Suprapubic skin (tissue), 3 donors: Measurements from ENCODE around the gene CLEC16A.

Source experiments
- POLR2AphosphoS5 ChIP-seq, 3 donors: sonication (generic); formaldehyde crosslinking; IDR thresholded peaks; one replicate each; pipeline ENCODE4 v1.6.1; 2017; ENCODE audit warnings: antibody characterized with exemption in 3 of 3
- TF ChIP-seq, protein P1 (sequence below), 2 donors: fragments of 200-600 bp in 1 of 2; fragments of 450-650 bp in 1 of 2; sonication (generic) in 1 of 2; IDR thresholded peaks; one replicate each; pipeline ENCODE4 v1.5.1; 2016 to 2019; ENCODE audit warnings: antibody characterized with exemption in 2 of 2, mild to moderate bottlenecking in 1 of 2, moderate library complexity in 1 of 2

DNA sequence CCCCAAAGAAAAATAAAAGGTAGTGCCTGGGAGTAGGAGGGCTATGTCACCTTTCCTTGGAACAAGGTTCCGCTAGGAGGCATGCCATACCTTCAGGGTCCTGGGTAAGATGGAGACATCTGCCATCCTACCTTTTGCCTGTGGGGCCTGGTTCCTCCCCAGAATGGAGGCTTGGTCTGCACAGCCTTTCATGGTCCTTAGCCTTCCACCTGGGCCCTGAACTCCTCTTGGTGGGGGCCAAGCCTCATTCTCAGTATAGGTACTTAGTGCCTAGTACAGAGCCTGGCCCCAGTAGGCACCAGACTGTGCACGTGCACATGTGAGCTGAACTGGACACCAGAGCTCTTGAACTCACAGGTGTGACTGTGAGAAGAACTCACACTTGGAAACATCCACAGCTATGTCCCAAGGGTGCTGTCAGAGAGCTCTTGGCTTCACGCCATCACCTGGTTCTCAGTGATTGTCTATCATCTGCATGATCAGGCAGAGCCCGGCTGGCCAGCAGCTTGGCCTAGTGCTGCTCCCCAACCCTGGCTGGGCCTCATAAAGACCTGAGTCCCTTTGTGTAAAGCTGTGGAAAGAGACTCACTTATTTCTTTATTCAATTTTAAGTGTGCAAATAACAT, 168.5 kb downstream of the CLEC16A start:
- TF ChIP-seq POLR2AphosphoS5 (IDR thresholded peaks at IDR 0.05), result no peak
- TF ChIP-seq, protein P1, sequence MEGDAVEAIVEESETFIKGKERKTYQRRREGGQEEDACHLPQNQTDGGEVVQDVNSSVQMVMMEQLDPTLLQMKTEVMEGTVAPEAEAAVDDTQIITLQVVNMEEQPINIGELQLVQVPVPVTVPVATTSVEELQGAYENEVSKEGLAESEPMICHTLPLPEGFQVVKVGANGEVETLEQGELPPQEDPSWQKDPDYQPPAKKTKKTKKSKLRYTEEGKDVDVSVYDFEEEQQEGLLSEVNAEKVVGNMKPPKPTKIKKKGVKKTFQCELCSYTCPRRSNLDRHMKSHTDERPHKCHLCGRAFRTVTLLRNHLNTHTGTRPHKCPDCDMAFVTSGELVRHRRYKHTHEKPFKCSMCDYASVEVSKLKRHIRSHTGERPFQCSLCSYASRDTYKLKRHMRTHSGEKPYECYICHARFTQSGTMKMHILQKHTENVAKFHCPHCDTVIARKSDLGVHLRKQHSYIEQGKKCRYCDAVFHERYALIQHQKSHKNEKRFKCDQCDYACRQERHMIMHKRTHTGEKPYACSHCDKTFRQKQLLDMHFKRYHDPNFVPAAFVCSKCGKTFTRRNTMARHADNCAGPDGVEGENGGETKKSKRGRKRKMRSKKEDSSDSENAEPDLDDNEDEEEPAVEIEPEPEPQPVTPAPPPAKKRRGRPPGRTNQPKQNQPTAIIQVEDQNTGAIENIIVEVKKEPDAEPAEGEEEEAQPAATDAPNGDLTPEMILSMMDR (IDR thresholded peaks at IDR 0.05), result no peak
